Liver (tissue), 3 donors: ENCODE results near the gene RBFA.

ENCODE experiments used
- CTCF ChIP-seq: fragments of 150-350 bp; IDR thresholded peaks from 2 replicates; pipeline ENCODE4 v1.5.1; 2017; ENCODE audit warnings: improper control_type of control experiment, low read depth, low read length; ENCODE audit not compliant: missing input control
- EGR1 ChIP-seq, 2 donors: IDR thresholded peaks; 2 replicates each; pipeline ENCODE4 v1.6.1; 2016 to 2018; ENCODE audit warnings: antibody characterized with exemption in 2 of 2, low read depth in 2 of 2
- GABPA ChIP-seq, 2 donors: IDR thresholded peaks in 1 of 2; conservative IDR thresholded peaks in 1 of 2; 2 replicates each; pipeline ENCODE4 v1.6.1; 2016; ENCODE audit warnings: antibody characterized with exemption in 2 of 2, mild to moderate bottlenecking in 1 of 2, moderate library complexity in 1 of 2
- HNF4A ChIP-seq, 2 donors: conservative IDR thresholded peaks; 2 replicates each; pipeline ENCODE4 v1.6.1; 2016; ENCODE audit warnings: antibody characterized with exemption in 2 of 2, mild to moderate bottlenecking in 2 of 2
- JUND ChIP-seq, 2 donors: IDR thresholded peaks; 2 replicates each; pipeline ENCODE4 v1.6.1; 2016; ENCODE audit warnings: antibody characterized with exemption in 2 of 2
- MAX ChIP-seq: IDR thresholded peaks from 2 replicates; pipeline ENCODE4 v1.6.1; 2016; ENCODE audit warnings: antibody characterized with exemption
- REST ChIP-seq: IDR thresholded peaks from 2 replicates; pipeline ENCODE4 v1.6.1; 2016; ENCODE audit warnings: antibody characterized with exemption, mild to moderate bottlenecking
- TAF1 ChIP-seq: conservative IDR thresholded peaks from 2 replicates; pipeline ENCODE4 v1.6.1; 2016; ENCODE audit warnings: antibody characterized with exemption, mild to moderate bottlenecking
- YY1 ChIP-seq: IDR thresholded peaks from 2 replicates; pipeline ENCODE4 v1.6.1; 2016; ENCODE audit warnings: antibody characterized with exemption, mild to moderate bottlenecking
- ZBTB33 ChIP-seq: IDR thresholded peaks from 2 replicates; pipeline ENCODE4 v1.6.1; 2016; ENCODE audit warnings: antibody characterized with exemption
- donor health status: healthy.
- donor health status: healthy.

- TF ChIP-seq YY1 (no peak), TAF1 (no peak), CTCF (no peak), MAX (no peak), JUND (IDR thresholded peaks at IDR 0.05) (no peak), ZBTB33 (no peak), REST (no peak), GABPA (IDR thresholded peaks at IDR 0.05 in 1 of 2, conservative IDR thresholded peaks at IDR 0.05 in 1 of 2) (no peak), EGR1 (IDR thresholded peaks at IDR 0.05; ENCODE audit: low read depth in 2 of 2) (no peak), HNF4A (conservative IDR thresholded peaks at IDR 0.05) (no peak)
Observed at GRCh38 chr18:79985172-79985571, 49.1 kb upstream of the RBFA start.
